BE2C (cell line): ENCODE measurements around the gene LIN54.
"Not testable (repeated sequence)": the region's sequence is repeated elsewhere in the genome, so short reads cannot be mapped to it uniquely, and the experiment has no call there.

Experiments used
- DNase-seq: peaks from one replicate; pipeline ENCODE4 v3.0.0-alpha.2; 2020
- H3K27me3 ChIP-seq: fragments of 250-450 bp; sonication (Bioruptor Pico); 2 replicates; pipeline ENCODE4 v1.5.1; 2020; ENCODE audit warnings: mild to moderate bottlenecking
- H3K36me3 ChIP-seq: fragments of 250-450 bp; sonication (Bioruptor Pico); 2 replicates; pipeline ENCODE4 v1.5.1; 2020; ENCODE audit warnings: mild to moderate bottlenecking
- H3K4me1 ChIP-seq: fragments of 250-450 bp; sonication (Bioruptor Pico); 2 replicates; pipeline ENCODE4 v1.5.1; 2020
- H3K4me3 ChIP-seq: 2 replicates; pipeline ENCODE4 v1.5.1; 2011; ENCODE audit warnings: low read depth, low read length
- H3K9me3 ChIP-seq: fragments of 250-450 bp; sonication (Bioruptor Pico); 2 replicates; pipeline ENCODE4 v1.5.1; 2020
- TF ChIP-seq, protein P1 (sequence below): IDR thresholded peaks from 2 replicates; pipeline ENCODE4 v1.5.1; 2012; ENCODE audit warnings: mild to moderate bottlenecking, low read depth, low read length

The LIN54 gene

GRCh38 chr4:82939414-82939813 lies 71.2 kb downstream of the LIN54 start:
- Histone ChIP-seq H3K9me3 (no peaks in the 10 kb centered on the region), H3K36me3 (peaks cover 23% of the 10 kb centered on the region), H3K27me3 (no peaks in the 10 kb centered on the region), H3K4me3 (no peak overlapping the region), H3K4me1 (no peaks in the 10 kb centered on the region)
- TF ChIP-seq, protein P1, sequence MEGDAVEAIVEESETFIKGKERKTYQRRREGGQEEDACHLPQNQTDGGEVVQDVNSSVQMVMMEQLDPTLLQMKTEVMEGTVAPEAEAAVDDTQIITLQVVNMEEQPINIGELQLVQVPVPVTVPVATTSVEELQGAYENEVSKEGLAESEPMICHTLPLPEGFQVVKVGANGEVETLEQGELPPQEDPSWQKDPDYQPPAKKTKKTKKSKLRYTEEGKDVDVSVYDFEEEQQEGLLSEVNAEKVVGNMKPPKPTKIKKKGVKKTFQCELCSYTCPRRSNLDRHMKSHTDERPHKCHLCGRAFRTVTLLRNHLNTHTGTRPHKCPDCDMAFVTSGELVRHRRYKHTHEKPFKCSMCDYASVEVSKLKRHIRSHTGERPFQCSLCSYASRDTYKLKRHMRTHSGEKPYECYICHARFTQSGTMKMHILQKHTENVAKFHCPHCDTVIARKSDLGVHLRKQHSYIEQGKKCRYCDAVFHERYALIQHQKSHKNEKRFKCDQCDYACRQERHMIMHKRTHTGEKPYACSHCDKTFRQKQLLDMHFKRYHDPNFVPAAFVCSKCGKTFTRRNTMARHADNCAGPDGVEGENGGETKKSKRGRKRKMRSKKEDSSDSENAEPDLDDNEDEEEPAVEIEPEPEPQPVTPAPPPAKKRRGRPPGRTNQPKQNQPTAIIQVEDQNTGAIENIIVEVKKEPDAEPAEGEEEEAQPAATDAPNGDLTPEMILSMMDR = no peak
- no peak for DNase-seq

DNA sequence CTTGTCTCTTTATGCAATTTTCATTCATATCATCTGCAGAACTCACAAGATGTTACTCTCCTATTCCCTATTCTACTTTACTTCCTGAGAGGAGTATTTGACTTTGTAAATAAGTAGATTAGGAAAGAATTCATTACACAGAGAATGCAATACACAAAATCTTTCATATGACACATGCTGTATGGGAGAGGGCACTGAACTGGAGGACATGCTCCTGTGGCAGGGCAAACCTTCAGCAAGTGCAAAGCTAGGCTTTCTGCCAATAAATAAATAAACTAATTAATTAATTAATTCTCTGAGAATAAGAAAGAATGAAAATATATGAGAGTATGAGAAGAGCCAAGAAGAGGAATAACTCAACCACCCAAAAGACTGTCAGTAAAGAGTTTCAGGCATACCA lies 76.2 kb downstream of the LIN54 start:
- H3K36me3 ChIP-seq = peaks cover 25% of the 10 kb centered on the region
- TF ChIP-seq, protein P1 = no peak
- DNase-seq = no peak
- H3K27me3 ChIP-seq = no peaks in the 10 kb centered on the region
- H3K4me3 ChIP-seq = no peak overlapping the region
- H3K9me3 ChIP-seq = no peaks in the 10 kb centered on the region
- peaks cover 5% of the 10 kb centered on the region; the same call in 1 of the 2 replicates for H3K4me1 ChIP-seq

DNA sequence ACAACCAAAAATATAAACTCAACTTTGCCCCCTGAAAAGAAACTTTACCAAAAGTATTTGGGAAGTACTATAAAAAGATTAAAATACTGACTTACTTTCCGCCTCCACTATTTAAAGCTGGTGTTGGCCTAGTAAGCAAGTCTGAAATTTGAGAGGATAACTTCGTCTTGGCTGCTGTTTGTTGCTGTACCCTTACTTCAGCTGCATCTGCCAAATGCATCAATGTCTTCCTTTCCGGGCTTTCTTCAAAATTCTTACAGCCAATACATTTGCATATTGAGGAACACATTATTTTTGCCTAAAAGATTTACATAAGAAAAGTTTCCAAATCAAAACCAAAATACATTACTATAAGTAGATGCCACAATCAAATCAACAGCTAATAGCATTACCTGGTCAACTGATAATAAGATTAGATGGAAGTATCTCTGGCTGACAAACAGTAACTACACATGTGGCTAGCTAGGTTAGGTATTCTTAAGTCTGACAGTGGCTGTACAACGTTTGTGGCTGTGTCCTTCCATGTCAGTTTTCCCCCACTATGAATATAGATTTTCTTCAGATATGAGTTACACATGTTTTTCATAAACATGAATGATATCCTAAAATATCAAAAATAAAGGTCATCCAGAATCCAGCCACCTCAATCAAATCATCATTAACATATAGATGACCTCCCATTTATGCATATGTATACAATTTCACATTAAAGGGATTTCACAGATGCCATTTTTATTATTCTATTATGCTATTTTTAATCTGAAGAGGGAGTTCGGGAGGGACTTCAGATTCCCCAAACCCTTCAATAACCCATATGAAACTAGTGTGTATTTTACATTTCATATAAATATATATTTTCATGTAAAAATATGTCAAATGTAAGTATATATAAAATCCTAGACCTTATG lies 79.5 kb downstream of the LIN54 start:
- Histone ChIP-seq H3K4me1 (peaks cover 5% of the 10 kb centered on the region; the same call in 1 of the 2 replicates), H3K9me3 (no peaks in the 10 kb centered on the region), H3K36me3 (peaks cover 14% of the 10 kb centered on the region), H3K4me3 (no peak overlapping the region), H3K27me3 (no peaks in the 10 kb centered on the region)
- TF ChIP-seq, protein P1 = no peak
- no peak for DNase-seq

DNA sequence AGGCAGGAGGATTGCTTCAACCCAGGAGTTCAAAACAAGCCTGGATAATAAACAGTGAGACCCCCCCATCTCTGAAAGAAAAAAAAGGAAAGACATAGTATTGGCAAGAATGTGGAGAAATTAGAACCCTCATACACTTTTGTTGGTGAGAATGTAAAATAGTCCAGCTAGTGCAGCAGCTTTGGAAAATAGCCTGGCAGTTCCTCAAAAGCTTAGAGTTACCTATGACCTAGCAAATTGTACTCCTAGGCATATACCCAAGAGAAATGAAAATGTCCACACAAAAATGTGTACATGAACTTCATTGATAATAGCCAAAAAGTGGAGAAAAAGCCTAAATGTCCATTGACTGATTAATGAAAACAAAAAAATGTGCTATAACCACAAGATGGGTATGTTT lies 88.8 kb downstream of the LIN54 start:
- no peak for DNase-seq
- Histone ChIP-seq H3K9me3 (no peaks in the 10 kb centered on the region), H3K4me3 (no peak overlapping the region), H3K36me3 (peaks cover 16% of the 10 kb centered on the region), H3K4me1 (no peaks in the 10 kb centered on the region), H3K27me3 (no peaks in the 10 kb centered on the region)
- TF ChIP-seq, protein P1 = no peak

GRCh38 chr4:82919386-82919785 lies 91.2 kb downstream of the LIN54 start:
- Histone ChIP-seq H3K4me1 (no peaks in the 10 kb centered on the region), H3K36me3 (peaks cover 16% of the 10 kb centered on the region), H3K4me3 (no peak overlapping the region), H3K9me3 (no peaks in the 10 kb centered on the region), H3K27me3 (no peaks in the 10 kb centered on the region)
- TF ChIP-seq, protein P1 = no peak
- no peak for DNase-seq

GRCh38 chr4:82918091-82918490 lies 92.5 kb downstream of the LIN54 start:
- H3K36me3 ChIP-seq = peaks cover 12% of the 10 kb centered on the region
- TF ChIP-seq, protein P1 = no peak
- H3K4me3 ChIP-seq = no peak overlapping the region
- no peaks in the 10 kb centered on the region for H3K4me1 ChIP-seq
- H3K9me3 ChIP-seq = no peaks in the 10 kb centered on the region
- no peaks in the 10 kb centered on the region for H3K27me3 ChIP-seq
- DNase-seq = no peak

GRCh38 chr4:82913968-82914367 lies 96.7 kb downstream of the LIN54 start:
- DNase-seq, H3K9me3 ChIP-seq, H3K4me3 ChIP-seq, H3K4me1 ChIP-seq, H3K27me3 ChIP-seq: not testable (repeated sequence)
- peaks cover 15% of the 10 kb centered on the region for H3K36me3 ChIP-seq
